ENCODE data around the gene RELL2.

DNA sequence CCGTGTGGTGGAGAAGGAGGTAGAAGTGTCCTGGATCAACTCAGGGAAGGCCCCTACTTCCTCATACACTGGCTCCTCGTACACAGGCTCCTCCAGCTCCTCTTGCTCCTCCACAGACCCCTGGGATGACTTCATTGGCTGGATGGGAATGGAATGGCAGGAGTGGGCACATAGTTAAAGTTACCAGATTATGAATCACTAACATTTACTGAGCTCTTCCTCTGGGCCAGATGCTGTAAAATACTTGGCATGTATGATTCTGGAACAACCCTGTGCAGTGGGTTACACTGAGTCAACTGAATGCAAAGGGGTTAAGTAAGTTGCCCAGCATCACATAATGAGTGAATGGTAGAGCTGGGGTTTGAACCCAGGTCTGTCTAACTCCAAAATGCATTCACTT lies 17.5 kb downstream of the RELL2 start:
- TF ChIP-seq POLR2A (IDR thresholded peaks at IDR 0.05; ENCODE audit: low read length) (no peak), GATA1 (IDR thresholded peaks at IDR 0.05; ENCODE audit: low read depth, low read length) (no peak)

All from erythroblast (primary cell).